ENCODE results near the gene CCDC192. TPM values are rescaled to one million over a fixed set of nuclear protein-coding genes. Genes with fewer than 3 reads are reported as not detected.
A peak's percentile ranks its signal among the peaks of the same experiment; 100 is the strongest.

CCDC192 gene
- total RNA-seq, 1 donor from 2014 or later, result 0.31 TPM

GRCh38 chr5:127848098-127848497 is 144.9 kb downstream of the CCDC192 start:
- no peak for DNase-seq (ENCODE audit: extremely low spot score, unreplicated experiment)
- Mint-ChIP-seq H3K9me3 (no peaks in the 10 kb centered on the region), H3K4me3 (no peak overlapping the region), H3K4me1 (ENCODE audit: unreplicated experiment) (no peaks in the 10 kb centered on the region), H3K36me3 (no peaks in the 10 kb centered on the region), H3K27me3 (no peaks in the 10 kb centered on the region), H3K27ac (no peak overlapping the region)
- TF ChIP-seq CTCF (conservative IDR thresholded peaks at IDR 0.05), result no peak

GRCh38 chr5:127849408-127849807 is 146.2 kb downstream of the CCDC192 start:
- H3K27ac Mint-ChIP-seq, result peak overlapping the region; percentile 4
- no peak for DNase-seq (ENCODE audit: extremely low spot score, unreplicated experiment)
- no peaks in the 10 kb centered on the region for H3K36me3 Mint-ChIP-seq
- TF ChIP-seq CTCF (conservative IDR thresholded peaks at IDR 0.05), result no peak
- H3K9me3 Mint-ChIP-seq, result no peaks in the 10 kb centered on the region
- H3K4me1 Mint-ChIP-seq (ENCODE audit: unreplicated experiment), result no peaks in the 10 kb centered on the region
- no peak overlapping the region for H3K4me3 Mint-ChIP-seq
- no peaks in the 10 kb centered on the region for H3K27me3 Mint-ChIP-seq

- no peaks in the 10 kb centered on the region for H3K4me1 Mint-ChIP-seq (ENCODE audit: unreplicated experiment)
- TF ChIP-seq CTCF (conservative IDR thresholded peaks at IDR 0.05), result no peak
Measured at GRCh38 chr5:127849891-127850290, 146.7 kb downstream of the CCDC192 start.

GRCh38 chr5:127851964-127852363 is 148.8 kb downstream of the CCDC192 start:
- TF ChIP-seq CTCF (conservative IDR thresholded peaks at IDR 0.05), result no peak
- Mint-ChIP-seq H3K9me3 (no peaks in the 10 kb centered on the region), H3K27ac (no peak overlapping the region), H3K27me3 (no peaks in the 10 kb centered on the region), H3K4me3 (no peak overlapping the region), H3K4me1 (ENCODE audit: unreplicated experiment) (no peaks in the 10 kb centered on the region), H3K36me3 (no peaks in the 10 kb centered on the region)
- DNase-seq (ENCODE audit: extremely low spot score, unreplicated experiment), result no peak

More at GRCh38 chr5:127849891-127850290, 146.7 kb downstream of the CCDC192 start:
- no peaks in the 10 kb centered on the region for H3K36me3 Mint-ChIP-seq
- no peaks in the 10 kb centered on the region for H3K9me3 Mint-ChIP-seq
- peak overlapping the region; percentile 4 for H3K27ac Mint-ChIP-seq
- H3K4me3 Mint-ChIP-seq, result no peak overlapping the region
- H3K27me3 Mint-ChIP-seq, result no peaks in the 10 kb centered on the region
- DNase-seq (ENCODE audit: extremely low spot score, unreplicated experiment), result no peak

GRCh38 chr5:127854520-127854919 is 151.3 kb downstream of the CCDC192 start:
- Mint-ChIP-seq H3K4me3 (no peak overlapping the region), H3K9me3 (peaks cover 7% of the 10 kb centered on the region), H3K4me1 (ENCODE audit: unreplicated experiment) (peaks cover 6% of the 10 kb centered on the region), H3K27me3 (no peaks in the 10 kb centered on the region), H3K27ac (no peak overlapping the region), H3K36me3 (no peaks in the 10 kb centered on the region)
- no peak for DNase-seq (ENCODE audit: extremely low spot score, unreplicated experiment)
- no peak for TF ChIP-seq CTCF (conservative IDR thresholded peaks at IDR 0.05)

- Mint-ChIP-seq H3K9me3 (peaks cover 10% of the 10 kb centered on the region), H3K27ac (no peak overlapping the region), H3K4me3 (no peak overlapping the region), H3K27me3 (no peaks in the 10 kb centered on the region), H3K4me1 (ENCODE audit: unreplicated experiment) (peaks cover 6% of the 10 kb centered on the region), H3K36me3 (no peaks in the 10 kb centered on the region)
- DNase-seq (ENCODE audit: extremely low spot score, unreplicated experiment), result no peak
- no peak for TF ChIP-seq CTCF (conservative IDR thresholded peaks at IDR 0.05)
Measured at GRCh38 chr5:127856292-127856691, 153.1 kb downstream of the CCDC192 start.

Data from type B pancreatic cell (in vitro differentiated cells).